Measurements from ENCODE around the gene CACNA2D1.

The CACNA2D1 gene

DNA sequence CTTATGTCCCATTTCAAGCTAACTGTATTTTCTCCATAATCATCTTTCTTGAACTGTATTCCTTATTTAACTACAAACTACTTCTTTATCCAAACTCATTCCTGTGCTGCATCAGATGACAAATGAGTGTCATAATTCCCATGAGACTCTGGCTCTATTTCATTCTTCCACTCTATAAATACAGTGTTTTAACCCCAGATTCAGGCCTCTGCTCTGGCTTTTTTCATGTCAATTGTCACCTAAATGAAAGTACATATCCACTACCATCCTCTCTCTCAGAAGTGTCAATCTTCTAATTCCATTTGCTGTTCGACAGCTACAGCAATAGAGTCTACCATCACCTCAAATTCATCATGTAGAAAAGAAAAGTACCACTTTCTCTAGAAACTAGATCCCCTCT lies 172.7 kb downstream of the CACNA2D1 start:
- no peak for DNase-seq

DNA sequence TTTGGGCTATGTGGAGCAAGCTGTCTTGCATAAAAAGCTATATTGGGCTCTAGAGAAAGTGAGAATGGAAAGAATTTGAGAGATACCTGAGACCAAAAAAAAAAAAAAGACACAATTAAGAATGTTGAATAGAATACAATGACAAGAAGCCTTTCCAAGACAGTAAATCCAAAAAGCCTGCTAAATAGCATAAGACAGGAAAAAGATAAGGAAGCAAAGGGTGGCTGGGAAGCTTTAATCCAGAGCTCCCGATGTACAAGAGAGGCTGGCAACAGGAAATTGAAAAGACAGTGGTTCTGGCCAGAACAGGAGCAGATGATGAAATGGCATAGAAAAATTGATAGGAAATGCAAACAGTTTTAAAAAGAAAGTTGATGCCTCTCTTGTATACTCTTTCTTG lies 174.9 kb downstream of the CACNA2D1 start:
- DNase-seq, result no peak

DNA sequence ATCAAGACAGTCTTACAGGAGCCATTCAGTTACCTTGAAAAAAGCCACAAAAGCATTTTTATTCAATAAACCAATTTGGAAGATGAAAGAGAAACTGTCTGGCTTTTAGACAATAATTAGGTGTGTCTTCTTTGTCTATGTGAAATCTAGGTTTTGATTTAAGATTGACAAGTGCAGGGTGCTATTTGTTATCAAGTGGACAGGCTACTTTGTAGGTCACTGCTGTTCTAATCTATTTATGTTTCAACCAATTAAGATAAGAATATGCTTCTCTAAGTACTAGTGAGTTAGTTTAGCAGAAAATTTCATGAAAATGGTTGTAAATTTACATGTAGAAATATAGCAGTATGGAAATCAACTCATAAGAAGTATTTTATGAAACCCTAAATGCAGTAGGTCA lies 177.5 kb downstream of the CACNA2D1 start:
- DNase-seq, result no peak

DNA sequence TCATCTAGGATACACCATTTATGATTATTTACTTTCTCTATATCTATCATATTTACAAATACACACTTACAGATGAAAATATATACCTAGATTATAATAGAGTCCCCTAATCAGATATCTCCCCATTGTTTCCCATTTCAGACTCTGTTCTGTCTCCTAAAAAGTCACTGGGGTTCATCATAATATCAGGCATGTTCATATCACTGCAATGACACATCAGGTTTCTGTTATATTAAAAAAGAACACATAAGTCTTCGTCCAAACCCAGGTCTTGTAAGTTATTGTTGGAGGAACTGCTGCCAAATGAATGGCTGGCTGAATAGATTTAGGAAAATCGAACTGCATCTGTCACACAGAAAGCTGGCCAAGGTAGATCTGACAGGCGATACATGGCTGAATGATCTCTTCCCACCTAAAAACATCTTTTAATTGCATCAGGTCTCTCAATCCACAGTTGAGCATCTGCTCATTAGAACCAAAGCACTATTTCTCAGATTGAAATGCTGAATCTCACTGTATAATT lies 178.7 kb downstream of the CACNA2D1 start:
- no peak for DNase-seq

DNA sequence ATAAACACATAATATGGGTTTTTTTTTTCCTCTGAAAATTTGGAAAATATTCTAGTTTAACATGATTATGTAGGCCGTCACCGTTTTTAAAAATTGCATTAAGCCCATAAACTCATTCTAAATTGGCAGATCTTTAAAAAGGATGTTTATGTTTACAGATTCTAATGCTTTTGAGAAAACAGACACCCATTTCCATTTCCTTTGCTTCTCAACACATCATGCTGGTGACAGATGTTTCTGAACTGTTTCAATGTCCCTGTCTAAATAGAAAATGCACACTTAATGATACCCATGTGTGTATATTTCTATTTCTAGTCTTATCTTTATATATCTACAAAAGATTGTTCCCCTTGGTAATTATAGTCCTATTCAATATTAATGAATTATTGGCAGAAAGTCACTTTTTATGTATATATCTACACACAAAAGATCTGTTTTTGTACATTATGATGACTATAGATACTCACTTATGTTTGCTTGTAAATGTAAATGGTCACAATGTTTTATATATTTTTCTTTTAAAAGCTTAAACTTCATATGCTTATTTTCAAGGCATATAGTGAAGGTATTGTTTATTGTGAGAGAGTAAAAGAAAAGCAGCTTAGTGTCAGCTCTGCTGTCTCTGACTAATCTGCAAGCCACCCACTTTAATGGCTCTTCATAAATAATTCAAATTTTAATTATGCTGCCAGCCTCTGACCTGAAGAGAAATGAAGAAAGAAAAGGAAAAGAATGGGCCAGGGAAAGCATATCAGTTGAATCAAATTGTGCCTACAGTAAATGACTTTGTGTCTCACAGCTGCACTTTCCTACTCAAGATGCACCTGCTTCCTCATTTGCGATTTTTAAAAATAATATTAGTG lies 179.4 kb downstream of the CACNA2D1 start:
- no peak for DNase-seq

DNA sequence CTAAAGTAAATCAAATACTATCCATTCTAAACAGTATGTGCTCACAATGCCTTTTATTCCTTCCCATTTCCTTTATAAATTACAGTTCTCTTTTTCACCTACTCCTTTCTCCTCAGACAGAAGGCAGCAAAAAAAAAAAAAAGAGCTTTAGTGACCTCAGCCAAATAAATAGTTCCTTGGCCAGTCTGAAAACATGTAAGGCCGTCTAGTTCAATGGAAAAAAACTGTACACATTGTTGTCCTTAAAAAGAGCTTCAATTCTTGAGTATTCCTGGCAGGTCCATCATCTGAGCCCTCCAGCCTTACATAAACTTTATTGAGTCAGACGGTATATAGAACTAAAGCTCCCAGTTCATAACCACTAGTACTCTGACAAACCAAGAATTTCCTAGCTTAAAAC lies 185.4 kb downstream of the CACNA2D1 start:
- no peak for DNase-seq

DNA sequence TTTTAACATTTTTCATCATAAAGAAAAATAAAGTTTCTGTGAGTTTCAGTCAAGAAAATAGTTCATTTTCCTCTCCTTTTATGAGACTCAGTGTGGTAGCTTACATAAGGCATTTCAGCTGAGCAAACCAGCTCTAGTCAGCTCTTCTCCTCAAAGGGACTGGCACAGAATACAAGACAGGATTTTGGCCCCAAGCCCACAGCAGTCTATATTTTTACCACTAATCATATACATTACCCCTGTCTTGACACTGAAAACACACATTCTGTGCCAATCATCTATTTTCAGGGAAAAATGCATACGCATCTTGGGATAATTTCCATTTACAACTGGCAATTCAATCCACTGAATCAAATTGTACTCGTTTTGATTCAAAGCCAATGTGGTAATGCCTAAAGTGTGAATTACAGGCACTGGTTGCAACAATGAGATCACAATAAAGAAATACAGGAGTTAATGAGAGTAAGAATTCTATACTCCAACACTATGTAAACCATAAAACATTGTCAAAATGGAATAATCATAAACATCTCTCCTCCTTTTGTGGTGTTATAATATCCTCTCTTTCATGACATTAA lies 186.4 kb downstream of the CACNA2D1 start:
- no peak for DNase-seq

DNA sequence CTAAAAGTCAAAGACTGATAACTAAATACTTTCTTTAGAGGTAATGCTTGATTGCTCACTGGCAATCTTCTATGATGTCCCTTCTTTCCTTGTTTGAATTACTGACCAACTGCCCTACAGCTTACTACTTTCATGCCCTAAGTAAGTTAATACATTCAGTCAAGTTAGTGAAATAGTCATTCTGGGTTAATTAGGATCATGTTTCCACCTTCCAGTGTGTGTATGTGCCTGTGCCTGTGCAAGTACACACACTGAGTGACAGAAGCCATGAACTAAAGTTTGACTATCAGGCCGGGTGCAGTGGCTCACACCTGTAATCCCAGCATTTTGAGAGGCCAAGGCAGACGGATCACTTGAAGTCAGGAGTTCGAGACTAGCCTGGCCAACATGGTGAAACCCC lies 187.9 kb downstream of the CACNA2D1 start:
- DNase-seq, result no peak

DNA sequence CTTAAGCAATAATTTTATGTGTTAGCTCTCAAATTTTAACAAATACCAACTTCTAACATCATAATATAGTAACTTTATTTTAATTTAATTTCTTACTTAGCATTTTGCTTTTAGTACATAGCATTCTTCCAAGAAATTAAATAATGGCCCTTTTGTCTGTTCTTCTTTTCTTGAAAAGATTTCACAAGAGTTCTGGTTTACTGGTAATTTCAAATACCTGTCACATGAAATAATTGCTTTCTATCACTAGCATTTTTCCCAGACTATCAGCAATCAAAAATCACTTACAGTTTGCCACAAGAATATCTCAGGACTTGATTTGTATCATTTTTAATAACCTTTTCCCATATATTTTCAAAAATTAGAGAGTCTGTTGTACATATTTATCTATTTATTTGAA lies 193.0 kb downstream of the CACNA2D1 start:
- no peak for DNase-seq

DNA sequence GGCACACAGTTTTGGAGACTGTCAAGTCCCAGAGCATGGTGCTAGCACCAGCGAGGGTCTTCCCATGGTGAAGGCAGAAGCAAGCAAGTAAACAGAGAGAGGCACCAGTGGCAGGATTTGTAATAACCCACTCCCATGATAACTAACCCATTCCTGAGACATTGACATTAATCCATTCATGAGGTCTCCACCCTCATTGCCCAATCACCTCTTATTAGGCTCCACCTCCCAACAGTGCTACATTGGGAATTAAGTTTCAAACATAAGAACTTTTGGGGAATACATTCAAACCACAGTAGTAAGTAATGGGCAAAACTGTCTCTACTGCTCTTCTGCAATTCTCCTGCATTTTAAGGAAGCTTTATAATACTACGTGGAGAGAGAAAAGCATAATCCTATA lies 193.6 kb downstream of the CACNA2D1 start:
- DNase-seq, result no peak

DNA sequence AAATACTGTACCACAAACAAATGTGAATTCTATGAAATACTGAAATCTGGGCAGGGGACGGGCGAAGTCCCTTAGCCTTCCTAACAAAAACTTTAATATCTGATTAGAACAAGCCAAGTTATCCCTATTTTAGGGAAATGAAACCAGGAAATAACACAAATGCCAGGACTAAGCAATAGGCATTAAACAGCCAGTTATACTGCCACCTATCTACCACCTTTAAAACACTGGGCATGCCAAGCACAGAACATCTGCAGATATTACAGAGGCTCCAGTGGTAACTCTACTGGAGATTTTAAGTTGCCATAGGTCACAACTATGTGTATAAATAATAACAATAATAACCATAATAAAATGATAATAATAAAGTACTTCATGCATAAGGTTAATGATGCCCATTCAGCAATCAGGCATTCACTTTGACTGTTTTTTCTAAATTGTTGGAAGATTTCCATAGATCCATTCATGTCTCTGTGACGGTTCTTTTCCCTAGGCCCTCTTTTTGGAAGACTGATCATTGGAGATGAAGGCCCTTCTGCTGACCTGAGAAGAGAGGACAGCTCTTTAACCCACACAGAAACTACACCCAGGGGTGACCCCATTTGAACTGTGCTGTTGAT lies 195.7 kb downstream of the CACNA2D1 start:
- DNase-seq, result no peak

DNA sequence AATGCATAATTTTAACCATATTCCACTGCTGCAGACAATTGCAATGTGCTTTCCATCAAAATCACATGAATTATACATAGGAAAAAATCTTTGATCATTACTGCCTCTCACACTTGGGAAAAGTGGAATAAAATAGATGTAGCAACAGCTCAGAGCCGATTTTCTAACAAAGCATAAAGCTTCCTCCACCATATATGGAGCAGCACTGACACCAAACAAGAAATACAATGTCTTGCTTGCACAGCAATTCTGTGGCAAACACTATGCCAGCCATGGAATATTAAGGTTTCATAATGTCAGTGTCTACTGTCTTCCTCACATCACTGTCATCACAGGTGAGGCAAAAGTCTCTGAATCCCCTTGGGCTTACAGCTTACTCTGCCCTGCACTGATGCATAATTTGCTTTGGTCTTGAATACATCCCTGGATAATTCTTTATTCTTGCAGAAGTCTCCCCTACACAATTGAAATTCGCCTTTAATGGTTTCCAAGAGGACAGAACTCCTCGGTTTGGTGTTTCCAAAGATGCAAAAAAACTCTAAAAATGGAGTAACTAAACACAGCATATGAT lies 198.5 kb downstream of the CACNA2D1 start:
- DNase-seq, result no peak

DNA sequence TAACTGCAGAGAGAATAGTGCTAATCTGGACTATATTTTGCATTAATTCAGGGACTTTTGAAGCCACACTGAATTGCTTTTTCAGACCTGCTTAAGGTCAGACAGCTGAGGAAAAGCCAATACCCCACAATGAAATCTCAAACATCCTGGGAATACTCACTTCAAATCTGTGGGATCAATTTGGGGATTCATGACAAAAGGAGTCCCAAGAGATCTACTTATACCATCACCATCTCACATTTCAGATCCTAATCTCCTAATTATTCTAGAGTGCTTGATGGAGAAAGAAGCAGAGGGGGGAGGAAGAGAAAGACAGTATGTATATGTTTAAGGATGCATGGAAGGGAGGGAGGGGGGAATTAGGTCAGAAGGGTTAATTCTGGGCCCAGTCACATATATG lies 202.2 kb downstream of the CACNA2D1 start:
- no peak for DNase-seq

DNA sequence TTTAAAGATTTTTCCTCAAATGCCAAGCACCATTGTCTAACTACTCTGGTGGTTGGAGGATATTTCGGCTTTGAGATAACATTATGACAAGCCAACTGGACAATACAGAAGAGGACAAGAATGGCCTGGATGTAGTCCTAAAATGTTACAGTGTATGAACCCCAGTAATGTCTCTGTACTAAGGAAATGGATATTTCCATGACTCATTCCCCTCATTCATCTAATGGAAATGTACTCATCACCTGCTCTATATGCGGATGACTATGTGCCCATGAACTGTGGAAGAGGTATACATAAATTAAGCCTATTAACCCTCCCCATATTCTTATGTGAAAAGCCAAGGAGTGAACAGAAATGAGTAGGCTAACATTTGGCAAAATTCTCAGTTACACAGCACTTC lies 207.9 kb downstream of the CACNA2D1 start:
- no peak for DNase-seq

DNA sequence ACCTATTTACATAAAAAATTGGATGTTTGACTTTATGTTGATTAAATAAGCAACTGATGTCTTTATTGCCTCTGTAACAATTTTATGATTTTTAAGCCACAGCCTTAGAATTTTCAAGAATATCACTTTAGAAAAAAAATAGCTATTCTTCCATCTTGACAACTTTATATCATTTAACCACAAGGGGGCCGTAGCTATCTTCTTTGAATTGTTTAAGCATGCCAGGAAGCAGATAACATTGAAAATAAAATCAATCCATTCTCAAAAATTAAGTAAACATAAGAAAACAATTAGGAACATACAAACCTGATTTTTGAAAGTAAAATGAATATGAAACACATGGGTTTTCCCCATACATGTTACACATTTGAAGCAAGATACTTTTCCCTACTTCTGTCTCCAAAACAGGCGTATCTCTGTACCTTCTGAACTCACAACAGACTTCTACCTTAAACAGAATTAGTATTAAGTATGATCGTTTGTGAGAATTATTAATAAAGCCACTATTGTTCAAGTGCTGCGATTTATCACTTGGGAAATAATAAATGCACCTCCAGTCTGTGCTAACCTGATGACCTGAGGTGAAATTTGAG lies 209.0 kb downstream of the CACNA2D1 start:
- DNase-seq, result no peak

DNA sequence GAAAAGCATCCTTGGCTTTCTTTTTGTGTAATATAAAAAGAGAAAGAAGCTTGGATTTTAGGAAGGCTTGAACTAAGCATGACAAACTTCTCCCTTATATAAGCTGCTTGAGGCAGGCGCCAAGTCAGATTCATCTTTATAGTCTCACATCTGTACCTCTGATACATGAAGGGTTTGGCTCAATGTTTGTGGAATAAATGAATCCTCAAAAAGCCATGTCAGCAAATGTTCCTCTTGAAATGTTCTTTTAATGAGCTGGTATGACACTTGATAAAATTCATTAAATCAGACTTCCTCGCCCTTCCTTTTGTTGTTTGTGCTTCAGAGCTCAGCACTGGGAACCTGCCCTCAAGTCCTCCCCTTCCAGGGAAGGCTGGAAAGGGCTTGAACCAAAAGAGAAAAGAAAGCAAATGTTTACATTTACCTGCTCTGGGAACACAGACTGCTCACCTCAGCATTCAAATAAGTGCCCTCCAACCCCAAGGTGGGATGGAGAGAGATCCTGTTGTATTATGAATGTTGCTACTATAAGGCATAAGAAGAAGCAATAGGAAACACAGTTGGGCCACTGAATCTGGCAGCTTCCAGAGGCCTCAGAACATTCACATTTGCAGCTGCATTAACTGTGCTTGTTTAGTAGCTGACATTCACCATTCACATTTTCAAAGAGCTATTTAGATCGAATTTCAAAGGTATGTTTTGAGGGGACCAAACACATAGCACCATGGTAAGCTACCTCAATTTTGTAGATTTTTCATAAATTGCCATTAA lies 212.6 kb downstream of the CACNA2D1 start:
- no peak for DNase-seq

DNA sequence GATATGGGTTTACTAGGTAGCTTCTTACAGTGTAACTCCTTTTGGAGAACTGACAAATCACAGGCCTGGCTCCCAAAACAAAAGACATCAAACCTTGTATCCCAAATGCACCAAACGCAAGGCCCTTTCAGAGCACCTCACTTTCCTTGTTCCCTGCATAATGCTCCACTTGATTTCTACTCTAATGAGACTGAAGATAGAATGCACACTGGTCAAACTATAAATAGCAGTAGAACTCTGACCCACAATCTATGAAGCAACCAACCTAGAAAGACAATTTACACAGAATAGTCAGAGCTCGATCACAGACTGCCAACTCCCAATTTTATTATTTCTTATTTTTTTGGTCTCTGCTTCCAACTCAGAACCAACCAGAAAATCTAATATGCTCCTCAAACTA lies 214.4 kb downstream of the CACNA2D1 start:
- DNase-seq, result no peak

DNA sequence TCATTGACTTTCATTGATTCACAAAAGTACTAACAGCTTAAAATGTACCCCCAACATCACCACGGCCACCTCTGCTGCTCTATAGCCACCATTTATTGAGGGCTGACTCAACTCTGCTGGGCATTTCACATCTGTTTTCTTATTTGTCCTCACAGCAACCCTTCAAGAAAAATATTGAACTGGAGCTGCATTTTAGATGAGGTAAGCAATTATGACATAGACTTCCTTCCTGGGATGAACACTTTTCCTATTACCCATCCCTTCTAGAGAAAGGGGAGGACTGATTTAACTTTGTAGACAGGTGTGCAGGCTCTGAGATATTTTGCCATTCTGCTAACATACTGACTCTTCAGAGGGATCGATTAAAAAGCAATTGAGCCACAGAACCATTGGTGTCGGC lies 217.4 kb downstream of the CACNA2D1 start:
- DNase-seq, result no peak

DNA sequence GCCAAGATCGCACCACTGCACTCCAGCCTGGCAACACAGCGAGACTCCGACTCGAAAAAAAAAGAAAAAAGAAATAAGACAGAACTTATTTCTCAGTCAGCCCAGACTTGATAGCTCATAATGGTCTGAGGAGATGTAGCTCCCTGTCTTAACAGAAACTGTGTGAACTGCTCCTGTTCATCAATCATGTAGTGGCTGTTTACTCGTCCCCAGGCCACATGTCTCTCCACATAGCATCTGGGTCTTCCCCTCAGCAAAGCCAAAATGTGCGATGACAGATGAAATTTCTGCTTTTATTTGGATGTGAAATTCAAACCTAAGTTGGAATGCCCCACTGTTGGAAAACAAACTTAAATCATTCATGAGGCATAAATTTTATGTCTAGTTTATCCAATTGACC lies 219.0 kb downstream of the CACNA2D1 start:
- DNase-seq, result no peak

DNA sequence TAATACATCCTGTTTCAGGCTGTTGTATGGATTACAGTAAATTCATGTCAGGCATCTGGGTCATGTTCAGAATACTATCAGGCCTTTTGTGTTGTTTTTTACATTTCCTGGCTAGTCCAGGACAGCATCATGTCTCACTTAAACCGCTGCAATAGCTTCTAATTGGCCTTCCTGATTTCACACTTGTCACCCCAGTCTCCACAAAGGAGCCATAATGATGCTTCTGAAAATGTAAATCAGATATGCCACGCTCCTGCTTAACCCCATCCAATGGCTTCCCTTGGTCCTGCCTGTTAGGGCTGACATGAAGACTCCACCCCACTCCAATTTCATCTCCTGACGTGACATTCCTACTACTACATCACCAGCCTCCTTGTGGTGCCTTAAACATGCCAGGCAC lies 220.0 kb downstream of the CACNA2D1 start:
- no peak for DNase-seq

DNA sequence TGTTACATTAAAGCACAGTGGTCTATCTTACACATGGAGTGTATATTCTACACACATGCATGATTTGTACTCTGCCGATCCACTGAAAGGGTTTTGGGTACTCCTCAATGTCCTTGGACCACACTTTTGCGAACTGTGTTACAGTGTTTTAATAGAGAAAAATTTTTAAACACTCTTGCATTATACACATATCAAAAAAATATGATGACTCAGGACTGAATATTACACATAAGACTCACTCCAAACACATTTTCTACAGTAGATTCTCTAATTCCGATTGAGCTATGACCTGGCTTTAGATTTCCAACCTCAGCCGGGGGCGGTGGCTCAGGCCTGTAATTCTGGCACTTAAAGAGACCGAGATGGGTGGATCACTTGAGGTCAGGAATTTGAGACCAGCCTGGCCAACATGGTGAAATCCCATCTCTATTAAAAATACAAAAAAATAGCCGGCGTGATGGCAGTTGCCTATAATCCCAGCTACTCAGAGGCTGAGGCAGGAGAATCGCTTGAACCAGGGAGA lies 222.4 kb downstream of the CACNA2D1 start:
- DNase-seq, result no peak

DNA sequence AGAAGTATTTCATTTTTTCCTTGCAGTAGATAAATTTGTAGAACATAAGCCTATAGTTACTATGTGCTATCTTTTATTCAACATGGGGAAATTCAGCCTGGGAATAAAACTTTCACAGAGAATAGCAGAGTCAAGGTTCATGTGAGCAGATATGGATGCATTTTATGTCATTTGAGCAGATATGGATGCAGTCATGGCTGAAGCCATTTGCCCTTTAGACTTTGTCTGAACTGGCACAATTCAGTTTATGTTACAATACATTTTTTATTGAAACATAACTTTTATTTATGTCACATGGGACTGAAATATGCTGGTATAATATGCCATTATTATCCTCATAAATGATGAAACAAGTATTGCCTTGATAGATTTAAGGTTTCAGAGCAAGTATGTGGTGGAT lies 231.1 kb downstream of the CACNA2D1 start:
- no peak for DNase-seq

Data from GDM1 (cell line).